ENCODE results near the gene RNASE8.
A peak's percentile ranks its signal among the peaks of the same experiment; 100 is the strongest.
"Not testable (repeated sequence)": the region's sequence is repeated elsewhere in the genome, so short reads cannot be mapped to it uniquely, and the experiment has no call there.

Gene RNASE8

GRCh38 chr14:21038441-21039422 is 18.9 kb upstream of the RNASE8 start:
- Histone ChIP-seq H3K27me3 (peaks cover 0 to 8% of the 10 kb centered on the region in 2 donors), H3K36me3 (no peaks in the 10 kb centered on the region), H3K9me3 (no peaks in the 10 kb centered on the region), H3K4me1 (peaks cover 0 to 22% (median 18%) of the 10 kb centered on the region in 4 donors), H3K27ac (peak overlapping the region; percentile 69 to 75), H3K4me3 (no peak overlapping the region)
- peak; percentile 81 to 91 for DNase-seq
- intact Hi-C loops (cut with DNase I; ENCODE audit: low total_unique reads) = no loop called here
- TF ChIP-seq CTCF (IDR thresholded peaks at IDR 0.05) = no peak

GRCh38 chr14:21039585-21040369 is 17.8 kb upstream of the RNASE8 start:
- Histone ChIP-seq H3K36me3 (no peaks in the 10 kb centered on the region), H3K4me3 (no peak overlapping the region), H3K9me3 (no peaks in the 10 kb centered on the region), H3K4me1 (peaks cover 0 to 25% (median 19%) of the 10 kb centered on the region in 4 donors), H3K27me3 (peaks cover 0 to 8% of the 10 kb centered on the region in 2 donors), H3K27ac (peak overlapping the region; percentile 69 to 75)
- intact Hi-C loops (cut with DNase I; ENCODE audit: low total_unique reads) = loop anchor here (2.0 kb wide), 1 partner anchor 25 kb away; no protein-coding TSS in a partner anchor
- no peak for DNase-seq
- TF ChIP-seq CTCF (IDR thresholded peaks at IDR 0.05) = peak; percentile 71 to 77

- Histone ChIP-seq H3K4me3 (no peak overlapping the region), H3K9me3 (no peaks in the 10 kb centered on the region), H3K36me3 (no peaks in the 10 kb centered on the region), H3K4me1 (peaks cover 0 to 25% (median 19%) of the 10 kb centered on the region in 4 donors), H3K27ac (no peak overlapping the region), H3K27me3 (peaks cover 0 to 8% of the 10 kb centered on the region in 2 donors)
- no peak for DNase-seq
- intact Hi-C loops (cut with DNase I; ENCODE audit: low total_unique reads) = loop anchor here (2.0 kb wide), 1 partner anchor 26 kb away; no protein-coding TSS in a partner anchor
- TF ChIP-seq CTCF (IDR thresholded peaks at IDR 0.05) = no peak
Measured at GRCh38 chr14:21040370-21040925, 17.2 kb upstream of the RNASE8 start.

GRCh38 chr14:21040941-21041340 is 16.7 kb upstream of the RNASE8 start:
- H3K9me3 ChIP-seq, H3K27ac ChIP-seq, H3K4me3 ChIP-seq, H3K36me3 ChIP-seq, DNase-seq, H3K27me3 ChIP-seq: not testable (repeated sequence)
- peaks cover 0 to 25% (median 19%) of the 10 kb centered on the region in 4 donors for H3K4me1 ChIP-seq
- intact Hi-C loops (cut with DNase I; ENCODE audit: low total_unique reads) = loop anchor here (2.0 kb wide), 1 partner anchor 26 kb away; no protein-coding TSS in a partner anchor

- no peak within 1 kb of the TSS for H3K27ac ChIP-seq
- no peak within 1 kb of the TSS for H3K4me3 ChIP-seq
- H3K9me3 ChIP-seq = no peaks in the 10 kb centered on the region
- intact Hi-C loops (cut with DNase I; ENCODE audit: low total_unique reads) = loop anchor here (2.0 kb wide), 1 partner anchor 27 kb away; no protein-coding TSS in a partner anchor
- no peaks in the 10 kb centered on the region for H3K36me3 ChIP-seq
- no peak for TF ChIP-seq CTCF (IDR thresholded peaks at IDR 0.05)
- H3K4me1 ChIP-seq = peaks cover 0 to 25% (median 19%) of the 10 kb centered on the region in 4 donors
- peaks cover 0 to 8% of the 10 kb centered on the region in 2 donors for H3K27me3 ChIP-seq
- DNase-seq = no peak
Measured at GRCh38 chr14:21041676-21042433, 15.8 kb upstream of the RNASE8 start, which contains the start of gene RNASE7. TSS of gene RNASE7 (plus strand) at chr14:21042362. CDS start at chr14:21042993, 631 bp downstream.
